Smooth muscle cell (in vitro differentiated cells): Measurements from ENCODE around the gene CDNF. TPM values are rescaled to one million over a fixed set of nuclear protein-coding genes. Genes with fewer than 3 reads are reported as not detected.

Experiments used
- DNase-seq: peaks from one replicate; lab custom pipeline; 2025; ENCODE audit not compliant: unreplicated experiment; lab: John Stamatoyannopoulos, UW
- H2AFZ ChIP-seq: fragments of 200-600 bp; sonication (generic); 2 replicates; pipeline ENCODE4 v1.6.0; 2016; ENCODE audit warnings: antibody characterized with exemption, low read depth, mild to moderate bottlenecking
- H3F3A ChIP-seq: fragments of 200-600 bp; sonication (generic); 2 replicates; pipeline ENCODE4 v1.6.0; 2017; ENCODE audit warnings: antibody characterized with exemption, low read depth
- H3K27ac ChIP-seq: fragments of 200-600 bp; sonication (generic); 2 replicates; pipeline ENCODE4 v1.5.1; 2016; ENCODE audit warnings: low read depth, mild to moderate bottlenecking
- H3K27me3 ChIP-seq: fragments of 200-600 bp; sonication (generic); 2 replicates; pipeline ENCODE4 v1.6.1; 2016; ENCODE audit warnings: low read depth, mild to moderate bottlenecking
- H3K36me3 ChIP-seq: fragments of 200-600 bp; sonication (generic); 2 replicates; pipeline ENCODE4 v1.5.1; 2016; ENCODE audit warnings: low read depth
- H3K4me1 ChIP-seq: fragments of 200-600 bp; sonication (generic); 2 replicates; pipeline ENCODE4 v1.5.1; 2016; ENCODE audit warnings: low read depth
- H3K4me2 ChIP-seq: fragments of 200-600 bp; sonication (generic); 2 replicates; pipeline ENCODE4 v1.6.0; 2016; ENCODE audit warnings: mild to moderate bottlenecking
- H3K4me3 ChIP-seq: fragments of 200-600 bp; sonication (generic); 2 replicates; pipeline ENCODE4 v1.5.1; 2016; ENCODE audit warnings: mild to moderate bottlenecking
- H3K79me2 ChIP-seq: fragments of 200-600 bp; sonication (generic); 2 replicates; pipeline ENCODE4 v1.6.0; 2016; ENCODE audit warnings: low read depth, mild to moderate bottlenecking
- H3K9ac ChIP-seq: fragments of 200-600 bp; sonication (generic); 2 replicates; pipeline ENCODE4 v1.6.0; 2016; ENCODE audit warnings: low read depth
- H3K9me3 ChIP-seq: fragments of 200-600 bp; sonication (generic); replicated peaks from 2 replicates; pipeline ENCODE4 v1.5.1; 2016; ENCODE audit warnings: low read depth
- H4K20me1 ChIP-seq: fragments of 200-600 bp; sonication (generic); 2 replicates; pipeline ENCODE4 v1.6.0; 2016; ENCODE audit warnings: low read depth
- WGBS: methylation state at CpG from one replicate; pipeline ENCODE4 v1.1.7; 2016; ENCODE audit warnings: low lambda C conversion rate; 5-methylcytosine and 5-hydroxymethylcytosine counted together
- polyA plus RNA-seq: library from polyadenylated mRNA; unstranded; fragments of >200 nt; fragmentation: Nextera tagmentation; extraction: Ambion mirVana; gene quantifications from 2 replicates; pipeline ENCODE4 v1.2.1, GENCODE V29; 2016
- total RNA-seq: library from RNA; depleted of rRNA; stranded (reverse); fragments of >200 nt; gene quantifications from 2 replicates; pipeline ENCODE4 v1.2.3, GENCODE V29; 2014
- TF ChIP-seq, protein P1 (sequence below): fragments of 200-600 bp; sonication (generic); IDR thresholded peaks from 2 replicates; pipeline ENCODE4 v1.5.1; 2017; ENCODE audit warnings: borderline replicate concordance, mild to moderate bottlenecking, antibody characterized with exemption; ENCODE audit not compliant: insufficient read depth, poor library complexity, severe bottlenecking

The CDNF gene
- total and polyA plus RNA-seq, 2 experiments from 2014 or later = 0.63 to 4.1 TPM

DNA sequence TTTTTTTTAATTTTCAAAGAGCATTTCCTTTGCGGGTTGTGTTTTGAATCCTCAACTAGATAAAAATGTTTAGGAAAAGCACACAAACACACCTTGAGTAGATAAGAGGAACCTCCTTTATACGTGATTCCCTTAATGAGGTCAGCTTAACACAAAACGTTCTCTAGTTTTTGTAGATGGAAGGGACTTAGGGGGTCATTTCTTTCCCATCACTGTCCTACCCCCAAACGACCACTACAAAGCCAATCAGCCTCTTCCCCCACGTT lies 42.0 kb upstream of the CDNF start:
- Histone ChIP-seq H3K9ac (peak overlapping the region; percentile 90), H3K9me3 (no peaks in the 10 kb centered on the region), H4K20me1 (peaks cover 9% of the 10 kb centered on the region), H3K4me2 (peak overlapping the region; percentile 99), H3F3A (no peaks in the 10 kb centered on the region), H3K27me3 (no peaks in the 10 kb centered on the region), H3K79me2 (peaks cover 58% of the 10 kb centered on the region), H3K36me3 (no peaks in the 10 kb centered on the region), H3K4me3 (peak overlapping the region; percentile 70), H3K4me1 (peaks cover 28% of the 10 kb centered on the region), H2AFZ (peak overlapping the region; percentile 88), H3K27ac (no peak overlapping the region)
- 6% methylated on average over 5 of the region's 5 CpGs for WGBS
- TF ChIP-seq, protein P1, sequence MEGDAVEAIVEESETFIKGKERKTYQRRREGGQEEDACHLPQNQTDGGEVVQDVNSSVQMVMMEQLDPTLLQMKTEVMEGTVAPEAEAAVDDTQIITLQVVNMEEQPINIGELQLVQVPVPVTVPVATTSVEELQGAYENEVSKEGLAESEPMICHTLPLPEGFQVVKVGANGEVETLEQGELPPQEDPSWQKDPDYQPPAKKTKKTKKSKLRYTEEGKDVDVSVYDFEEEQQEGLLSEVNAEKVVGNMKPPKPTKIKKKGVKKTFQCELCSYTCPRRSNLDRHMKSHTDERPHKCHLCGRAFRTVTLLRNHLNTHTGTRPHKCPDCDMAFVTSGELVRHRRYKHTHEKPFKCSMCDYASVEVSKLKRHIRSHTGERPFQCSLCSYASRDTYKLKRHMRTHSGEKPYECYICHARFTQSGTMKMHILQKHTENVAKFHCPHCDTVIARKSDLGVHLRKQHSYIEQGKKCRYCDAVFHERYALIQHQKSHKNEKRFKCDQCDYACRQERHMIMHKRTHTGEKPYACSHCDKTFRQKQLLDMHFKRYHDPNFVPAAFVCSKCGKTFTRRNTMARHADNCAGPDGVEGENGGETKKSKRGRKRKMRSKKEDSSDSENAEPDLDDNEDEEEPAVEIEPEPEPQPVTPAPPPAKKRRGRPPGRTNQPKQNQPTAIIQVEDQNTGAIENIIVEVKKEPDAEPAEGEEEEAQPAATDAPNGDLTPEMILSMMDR = no peak
- DNase-seq = no peak

DNA sequence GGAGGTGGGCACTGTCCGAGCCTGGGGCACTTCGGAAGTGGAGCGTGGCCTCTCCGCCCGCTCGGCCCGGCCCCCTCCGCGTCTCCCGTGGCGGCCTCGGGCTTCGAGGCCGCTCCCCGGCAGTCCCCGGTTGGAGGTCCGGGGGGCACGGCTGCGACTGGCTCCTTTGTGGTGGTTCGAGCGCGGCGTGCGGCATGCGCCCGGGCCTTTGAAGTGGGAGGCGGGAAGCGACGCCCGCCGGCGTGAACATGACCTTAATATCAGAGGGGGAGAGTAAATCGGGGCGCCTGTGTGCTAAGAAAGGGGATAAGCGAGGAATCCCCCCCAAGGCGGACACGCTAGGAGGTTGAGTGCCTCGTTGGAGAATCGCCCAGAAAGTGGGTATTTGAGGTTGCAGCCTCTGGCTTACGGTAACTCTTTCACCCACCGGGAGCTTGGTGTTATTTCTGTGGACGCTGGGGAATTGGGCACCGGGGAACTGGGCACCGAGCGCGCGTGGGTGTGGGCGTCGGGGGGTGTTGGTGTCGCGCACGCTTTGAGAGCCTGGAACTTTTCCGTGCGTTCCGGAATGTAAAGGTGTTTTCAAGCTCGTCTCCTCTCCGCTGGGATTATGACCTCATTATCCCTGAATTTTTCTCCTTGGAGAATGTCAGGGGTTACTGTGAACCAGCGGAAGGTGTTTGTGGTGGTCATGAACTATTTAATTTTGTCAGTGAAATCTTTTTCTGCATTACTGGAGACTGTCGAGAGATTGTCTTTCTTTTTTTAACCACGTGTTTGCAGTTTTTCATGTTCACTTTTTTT lies 41.5 kb upstream of the CDNF start:
- peak; percentile 38 for DNase-seq
- Histone ChIP-seq H2AFZ (peak overlapping the region; percentile 88), H3K9ac (peak overlapping the region; percentile 90), H3K9me3 (no peaks in the 10 kb centered on the region), H3K4me1 (peaks cover 28% of the 10 kb centered on the region), H4K20me1 (peaks cover 9% of the 10 kb centered on the region), H3K27ac (peak overlapping the region; percentile 85), H3K27me3 (no peaks in the 10 kb centered on the region), H3F3A (no peaks in the 10 kb centered on the region), H3K4me2 (peak overlapping the region; percentile 99), H3K79me2 (peaks cover 55% of the 10 kb centered on the region), H3K4me3 (peak overlapping the region; percentile 70), H3K36me3 (no peaks in the 10 kb centered on the region)
- TF ChIP-seq, protein P1 = no peak
- WGBS = under 1% methylated on average over 60 of the region's 60 CpGs

DNA sequence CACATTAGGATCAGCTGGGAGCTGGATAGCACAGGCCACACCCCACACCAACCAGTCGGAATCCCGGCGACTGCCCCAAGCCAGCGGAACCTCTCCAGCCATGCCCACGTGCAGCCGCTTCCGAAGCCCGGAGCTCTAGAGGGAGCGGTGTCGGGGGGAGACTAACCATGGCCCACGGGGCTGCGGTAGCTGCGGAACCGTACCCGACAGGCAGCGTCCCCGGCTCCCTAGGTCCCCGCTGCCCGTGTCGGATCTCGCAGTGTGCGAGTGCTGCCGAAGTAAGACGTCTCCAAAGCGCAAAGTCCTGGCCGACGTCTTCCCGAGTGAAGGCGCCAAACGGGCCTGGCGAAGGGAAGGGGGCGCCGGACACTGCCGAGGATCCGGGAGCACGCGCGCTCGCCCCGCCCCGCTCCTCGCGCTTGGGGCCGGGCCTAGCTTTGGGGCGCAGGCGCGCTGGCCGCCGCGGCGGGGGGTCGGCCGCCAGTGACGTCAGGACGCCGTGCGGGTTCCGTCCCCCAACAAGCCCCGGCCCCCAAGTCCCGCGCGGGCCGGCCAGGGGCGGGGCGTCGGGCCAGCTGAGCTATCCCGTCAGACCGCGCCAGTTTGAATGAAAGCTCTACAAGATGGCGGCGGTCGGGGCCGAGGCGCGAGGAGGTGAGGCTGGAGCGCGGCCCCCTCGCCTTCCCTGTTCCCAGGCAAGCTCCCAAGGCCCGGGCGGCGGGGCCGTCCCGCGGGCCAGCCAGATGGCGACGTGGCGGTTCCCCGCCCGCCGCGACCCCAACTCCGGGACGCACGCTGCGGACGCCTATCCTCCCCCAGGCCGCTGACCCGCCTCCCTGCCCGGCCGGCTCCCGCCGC lies 40.7 kb upstream of the CDNF start, which contains the start of gene SUV39H2:
TSS of gene SUV39H2 (plus strand) at position 601 of the 858 bp plus-strand sequence. CDS start at position 624, 23 bp downstream.
- H3K4me1 ChIP-seq = peaks cover 28% of the 10 kb centered on the region
- no peaks in the 10 kb centered on the region for H3K36me3 ChIP-seq
- under 1% methylated on average over 51 of the region's 102 CpGs for WGBS
- no peaks in the 10 kb centered on the region for H3F3A ChIP-seq
- no peaks in the 10 kb centered on the region for H3K9me3 ChIP-seq
- H3K27me3 ChIP-seq = no peaks in the 10 kb centered on the region
- peak; percentile 91 for DNase-seq
- H3K4me3 ChIP-seq = peak within 1 kb of the TSS; percentile 70
- H2AFZ ChIP-seq = peak within 1 kb of the TSS; percentile 88
- H4K20me1 ChIP-seq = peaks cover 9% of the 10 kb centered on the region
- H3K79me2 ChIP-seq = peaks cover 47% of the 10 kb centered on the region
- peak within 1 kb of the TSS; percentile 90 for H3K9ac ChIP-seq
- H3K4me2 ChIP-seq = peak within 1 kb of the TSS; percentile 99
- TF ChIP-seq, protein P1 = no peak
- H3K27ac ChIP-seq = peak within 1 kb of the TSS; percentile 85
